H1 (cell line): ENCODE measurements around the gene UBE3C. TPM values are rescaled to one million over a fixed set of nuclear protein-coding genes. Genes with fewer than 3 reads are reported as not detected.

Source experiments
- CTCF ChIA-PET: fragments of 300-600 bp; sonication (Branson Sonifier 250); formaldehyde crosslinking; loops from one replicate; lab custom pipeline; 2021; ENCODE audit not compliant: partially characterized antibody; lab: Charles Lee
- POLR2A ChIA-PET: fragments of 300-600 bp; sonication (Branson Sonifier 250); formaldehyde crosslinking; loops from one replicate; lab custom pipeline; 2021; ENCODE audit warnings: inconsistent platforms; ENCODE audit not compliant: partially characterized antibody; lab: Charles Lee
- DNase-seq, 2 experiments: peaks; one replicate each; pipeline versions ENCODE4 v3.0.0 to v3.0.0-alpha.2; 2010 to 2022; ENCODE audit warnings: low spot score in 2 of 2, low read depth in 1 of 2, mixed read lengths in 1 of 2
- FAIRE-seq: peaks from 2 replicates; lab custom pipeline; 2011; peaks lifted over from hg19 to GRCh38; lab: Jason Lieb, UNC
- H2AFZ ChIP-seq: 2 replicates; pipeline ENCODE4 v1.8.1; 2012; ENCODE audit warnings: low read length, inconsistent platforms
- H2AK5ac ChIP-seq: 2 replicates; pipeline ENCODE4 v1.6.1; 2013; ENCODE audit warnings: low read depth, low read length
- H2BK120ac ChIP-seq: replicated peaks from 2 replicates; pipeline ENCODE3; 2013; ENCODE audit warnings: low read depth, low read length, inconsistent platforms
- H2BK12ac ChIP-seq: 2 replicates; pipeline ENCODE4 v1.6.1; 2013; ENCODE audit warnings: low read depth, low read length
- H2BK15ac ChIP-seq: 2 replicates; pipeline ENCODE4 v1.6.1; 2013; ENCODE audit warnings: low read length
- H2BK20ac ChIP-seq: 2 replicates; pipeline ENCODE4 v1.6.1; 2013; ENCODE audit warnings: low read length
- H2BK5ac ChIP-seq: 2 replicates; pipeline ENCODE4 v1.6.1; 2013; ENCODE audit warnings: low read depth, low read length
- H3K14ac ChIP-seq: 2 replicates; pipeline ENCODE4 v1.6.1; 2013; ENCODE audit warnings: inconsistent platforms; ENCODE audit not compliant: insufficient read length
- H3K18ac ChIP-seq: 2 replicates; pipeline ENCODE4 v1.6.1; 2013; ENCODE audit warnings: low read length; ENCODE audit errors: extremely low read depth
- H3K23ac ChIP-seq: 2 replicates; pipeline ENCODE4 v1.6.1; 2013; ENCODE audit warnings: inconsistent platforms; ENCODE audit not compliant: insufficient read length
- H3K23me2 ChIP-seq: 2 replicates; pipeline ENCODE4 v1.6.1; 2013; ENCODE audit warnings: low read depth, low read length
- H3K27ac ChIP-seq: 2 replicates; pipeline ENCODE4 v1.6.1; 2011; ENCODE audit warnings: low read depth, low read length, inconsistent platforms
- H3K27me3 ChIP-seq, 4 experiments: replicated peaks in 1 of 4; 1 replicate in 1 of 4; 2 replicates in 3 of 4; pipeline versions ENCODE4 v1.6.1 to v1.8.1; 2011 to 2013; ENCODE audit warnings: low read length in 3 of 4, mild to moderate bottlenecking in 3 of 4, inconsistent platforms in 2 of 4, mixed read lengths in 2 of 4, moderate library complexity in 1 of 4; ENCODE audit not compliant: control insufficient read depth in 3 of 4, insufficient read depth in 3 of 4; ENCODE audit errors: extremely low read depth in 1 of 4
- H3K36me3 ChIP-seq, 4 experiments: 2 replicates each; pipeline versions ENCODE4 v1.6.1 to v1.8.1; 2011 to 2013; ENCODE audit warnings: mild to moderate bottlenecking in 4 of 4, low read length in 3 of 4, moderate library complexity in 2 of 4, control low read depth in 1 of 4, inconsistent platforms in 1 of 4; ENCODE audit not compliant: insufficient read depth in 4 of 4, control insufficient read depth in 2 of 4
- H3K4ac ChIP-seq: replicated peaks from 2 replicates; pipeline ENCODE3; 2013; ENCODE audit warnings: low read length, low read depth, mixed read lengths, inconsistent platforms; ENCODE audit not compliant: insufficient read length
- H3K4me1 ChIP-seq, 4 experiments: replicated peaks in 1 of 4; 1 replicate in 1 of 4; 2 replicates in 3 of 4; pipeline versions ENCODE4 v1.6.1 to v1.8.1; 2011 to 2013; ENCODE audit warnings: low read length in 3 of 4, inconsistent platforms in 2 of 4, mixed read lengths in 1 of 4; ENCODE audit not compliant: insufficient read depth in 4 of 4, control insufficient read depth in 3 of 4
- H3K4me2 ChIP-seq, 2 experiments: 2 replicates each; pipeline versions ENCODE4 v1.6.1 to v1.8.1; 2011 to 2013; ENCODE audit warnings: low read depth in 2 of 2, low read length in 2 of 2, control low read depth in 1 of 2, inconsistent platforms in 1 of 2, mild to moderate bottlenecking in 1 of 2; ENCODE audit not compliant: insufficient read depth in 1 of 2
- H3K4me3 ChIP-seq, 4 experiments: fragments of 200-600, 300-600 bp in 1 of 4; sonication (generic), shearing (Covaris generic), sonication (Bioruptor Twin) in 1 of 4; 2 replicates each; pipeline versions ENCODE4 v1.5.1 to v1.8.1; 2011 to 2016; ENCODE audit warnings: low read length in 4 of 4, low read depth in 3 of 4, control low read depth in 2 of 4, inconsistent platforms in 2 of 4, mild to moderate bottlenecking in 2 of 4, mixed read lengths in 1 of 4, moderate library complexity in 1 of 4; ENCODE audit not compliant: insufficient read depth in 2 of 4; ENCODE audit errors: extremely low read depth in 1 of 4
- H3K56ac ChIP-seq: replicated peaks from 2 replicates; pipeline ENCODE3; 2013; ENCODE audit warnings: low read depth, mild to moderate bottlenecking, mixed read lengths, low read length, inconsistent platforms; ENCODE audit not compliant: insufficient read length
- H3K79me1 ChIP-seq: 2 replicates; pipeline ENCODE4 v1.6.1; 2013; ENCODE audit warnings: low read depth, low read length, control low read depth
- H3K79me2 ChIP-seq, 2 experiments: 2 replicates each; pipeline versions ENCODE4 v1.6.1 to v1.8.1; 2012 to 2013; ENCODE audit warnings: low read length in 2 of 2, mild to moderate bottlenecking in 2 of 2, inconsistent platforms in 1 of 2; ENCODE audit not compliant: insufficient read depth in 2 of 2, control insufficient read depth in 1 of 2
- H3K9ac ChIP-seq, 4 experiments: replicated peaks in 1 of 4; 1 replicate in 1 of 4; 2 replicates in 3 of 4; pipeline versions ENCODE4 v1.6.1 to v1.8.1; 2011 to 2013; ENCODE audit warnings: low read depth in 3 of 4, low read length in 3 of 4, control low read depth in 2 of 4, mild to moderate bottlenecking in 2 of 4, moderate library complexity in 2 of 4, inconsistent platforms in 1 of 4; ENCODE audit errors: extremely low read depth in 1 of 4
- H3K9me3 ChIP-seq, 2 experiments: 2 replicates each; pipeline versions ENCODE4 v1.6.1 to v1.8.1; 2012 to 2013; ENCODE audit warnings: mild to moderate bottlenecking in 2 of 2, moderate library complexity in 2 of 2, control low read depth in 1 of 2, inconsistent platforms in 1 of 2, low read depth in 1 of 2, low read length in 1 of 2, mixed read lengths in 1 of 2; ENCODE audit not compliant: insufficient read depth in 2 of 2
- H4K20me1 ChIP-seq, 2 experiments: replicated peaks in 1 of 2; 2 replicates each; pipeline versions ENCODE3 to v1.8.1; 2011 to 2013; ENCODE audit warnings: inconsistent platforms in 2 of 2, low read length in 2 of 2, mild to moderate bottlenecking in 1 of 2; ENCODE audit not compliant: insufficient read depth in 2 of 2, control insufficient read depth in 1 of 2
- H4K5ac ChIP-seq: 2 replicates; pipeline ENCODE4 v1.6.1; 2013; ENCODE audit warnings: low read length, low read depth, mixed read lengths, inconsistent platforms; ENCODE audit not compliant: insufficient read length
- H4K8ac ChIP-seq: 2 replicates; pipeline ENCODE4 v1.8.0; 2013; ENCODE audit warnings: mild to moderate bottlenecking, moderate library complexity, low read length, inconsistent platforms; ENCODE audit not compliant: insufficient read depth; ENCODE audit errors: extremely low read depth
- H4K91ac ChIP-seq: replicated peaks from 2 replicates; pipeline ENCODE3; 2013; ENCODE audit warnings: low read length, mixed read lengths, inconsistent platforms; ENCODE audit not compliant: insufficient read length
- SP4 ChIP-seq: IDR thresholded peaks from 2 replicates; pipeline ENCODE4 v1.6.1; 2012; ENCODE audit warnings: low read length, inconsistent platforms
- TAF1 ChIP-seq: IDR thresholded peaks from 2 replicates; pipeline ENCODE4 v1.6.1; 2011; ENCODE audit warnings: mild to moderate bottlenecking, low read depth, low read length
- TCF12 ChIP-seq: IDR thresholded peaks from 2 replicates; pipeline ENCODE4 v1.6.1; 2011; ENCODE audit warnings: low read depth, mild to moderate bottlenecking, low read length
- WGBS, 2 experiments: shearing (Covaris generic) in 1 of 2; methylation state at CpG; one replicate each; pipeline versions ENCODE4 v1.1.6 to v1.1.7; 2013 to 2015; ENCODE audit warnings: low lambda C conversion rate in 2 of 2, mixed read lengths in 2 of 2, inconsistent platforms in 1 of 2, low coverage in 1 of 2, missing lambda C conversion rate in 1 of 2; ENCODE audit not compliant: insufficient replicate concordance in 2 of 2, insufficient coverage in 1 of 2, insufficient read length in 1 of 2; ENCODE audit errors: extremely low coverage in 1 of 2, missing lambda C conversion rate in 1 of 2; 5-methylcytosine and 5-hydroxymethylcytosine counted together
- polyA plus RNA-seq, 7 experiments: library from polyadenylated mRNA; depleted of rRNA in 3 of 7; stranded (reverse) in 5 of 7; unstranded in 2 of 7; fragments of >200 nt in 5 of 7; fragments of 200-250 nt in 2 of 7; gene quantifications; 1 replicate in 5 of 7; 2 replicates in 1 of 7; 4 replicates in 1 of 7; pipeline versions ENCODE4 v1.2.1 to v1.2.3, GENCODE V29; 2011 to 2013; ENCODE audit warnings: missing spikeins in 2 of 7, mixed read lengths in 2 of 7
- total RNA-seq: library from RNA; stranded (reverse); fragmentation: NEBNext Ultra II Directional; extraction: Animal tissue kit (Norgen Biotek cat#: 25700); gene quantifications from 2 replicates; pipeline ENCODE4 v1.2.1, GENCODE V29; 2021

The UBE3C gene
- total and polyA plus RNA-seq, 2 of the 8 experiments (the other 6 are each of a cell fraction or from before 2014, with no cell fraction given), result 32.0 to 54.1 TPM

GRCh38 chr7:157112706-157113105 lies 26.0 kb upstream of the UBE3C start:
- Histone ChIP-seq H3K18ac (no peak overlapping the region), H4K5ac (no peak overlapping the region), H3K23ac (no peak overlapping the region), H4K20me1 (no peaks in the 10 kb centered on the region), H3K27me3 (no peaks in the 10 kb centered on the region), H3K23me2 (no peaks in the 10 kb centered on the region), H3K4me2 (no peak overlapping the region), H3K56ac (no peak overlapping the region), H3K27ac (no peak overlapping the region), H4K91ac (no peak overlapping the region), H3K79me2 (no peaks in the 10 kb centered on the region), H2BK15ac (no peak overlapping the region), H3K79me1 (no peaks in the 10 kb centered on the region), H3K4ac (no peak overlapping the region), H3K9ac (no peak overlapping the region), H2BK12ac (no peak overlapping the region), H2BK5ac (no peak overlapping the region), H2BK20ac (no peak overlapping the region), H3K4me1 (no peaks in the 10 kb centered on the region), H3K14ac (no peak overlapping the region), H3K36me3 (no peaks in the 10 kb centered on the region), H3K4me3 (no peak overlapping the region), H2AFZ (no peak overlapping the region), H4K8ac (no peak overlapping the region), H2BK120ac (no peak overlapping the region), H3K9me3 (peaks cover 14 to 17% of the 10 kb centered on the region in 2 experiments; a peak in 2 of 4 replicates), H2AK5ac (no peak overlapping the region)
- CTCF ChIA-PET, result no interaction called here
- DNase-seq (no peak), FAIRE-seq (no peak)
- TF ChIP-seq TAF1, result no peak
- TF ChIP-seq TCF12, result no peak
- TF ChIP-seq SP4, result no peak
- 85% methylated on average over 8 of the region's 8 CpGs; no CpG with 5 or more reads in 1 of the 2 experiments for whole genome bisulfite sequencing, 2 experiments
- POLR2A ChIA-PET, result no interaction called here
